ENCODE results near the gene TFPT. TPM values are rescaled to one million over a fixed set of nuclear protein-coding genes. Genes with fewer than 3 reads are reported as not detected.

TFPT gene
- total and polyA plus RNA-seq, 10 of the 15 experiments (the other 5 are each of a cell fraction or from before 2014, with no cell fraction given): 1.7 to 40.2 (median 25.6) TPM

DNA sequence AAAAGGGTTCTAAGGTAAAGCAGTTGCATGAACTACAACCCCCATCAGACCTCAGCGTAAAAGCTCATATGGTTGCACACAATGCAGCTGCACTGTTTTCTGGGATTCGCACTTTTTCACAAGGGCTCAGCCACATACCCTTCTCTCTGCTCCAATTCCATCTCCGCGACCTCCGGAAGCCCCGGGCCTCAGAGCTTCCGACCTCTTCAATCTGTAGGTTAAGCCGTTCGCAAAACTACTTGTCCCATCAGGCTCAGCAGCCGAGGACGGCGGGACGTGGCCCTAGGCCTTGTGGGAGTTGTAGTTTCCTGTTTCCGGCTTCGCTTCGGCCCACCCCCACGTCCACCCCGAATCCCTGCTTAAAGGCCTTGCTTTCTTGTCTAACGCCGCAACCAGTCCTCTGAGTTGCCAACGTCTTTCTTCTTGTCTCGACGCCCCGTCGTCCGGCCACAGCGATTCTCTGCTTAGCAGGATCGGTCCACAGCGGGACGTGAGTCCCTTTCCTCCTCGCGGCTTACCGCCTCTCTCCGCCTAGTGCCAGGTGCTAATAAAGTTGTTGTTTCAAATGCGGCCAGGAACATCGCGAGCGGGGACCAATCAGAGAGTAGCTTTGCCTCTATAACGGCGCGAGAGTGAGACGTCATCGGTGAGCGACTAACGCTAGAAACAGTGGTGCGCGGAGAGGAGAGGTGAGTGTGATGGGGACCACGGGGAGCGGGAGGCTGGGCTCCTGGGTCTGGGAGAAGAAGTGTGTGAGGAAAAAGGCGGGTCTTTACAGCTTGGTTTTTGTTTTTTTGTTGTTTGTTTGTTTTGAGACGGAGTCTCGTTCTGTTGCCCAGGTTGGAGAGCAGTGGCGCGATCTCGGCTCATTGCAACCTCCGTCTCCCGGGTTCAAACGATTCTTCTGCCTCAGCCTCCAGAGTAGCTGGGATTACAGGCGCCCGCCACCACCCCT, at the start of gene TFPT, which contains the start of gene PRPF31 (continued):
- TF ChIP-seq BHLHE40 (IDR thresholded peaks at IDR 0.05; ENCODE audit: borderline replicate concordance in 1 of 2, low read depth in 2 of 2, low read length in 1 of 2) (peak; percentile 46 to 65; a peak in 1 of 4 replicates), FOXM1 (IDR thresholded peaks at IDR 0.05; ENCODE audit: low read depth, low read length) (no peak), DPF2 (IDR thresholded peaks at IDR 0.05) (no peak), SPI1 (IDR thresholded peaks at IDR 0.05; ENCODE audit: borderline replicate concordance, insufficient read depth, low read depth, low read length) (no peak), STAT3 (IDR thresholded peaks at IDR 0.05; ENCODE audit: low read depth, low read length) (no peak), TCF3 (IDR thresholded peaks at IDR 0.05; ENCODE audit: borderline replicate concordance, insufficient read depth, low read depth, low read length) (no peak), SKIL (IDR thresholded peaks at IDR 0.05; ENCODE audit: low read depth, poor library complexity, severe bottlenecking) (peak; percentile 60), BACH1 (IDR thresholded peaks at IDR 0.05; ENCODE audit: borderline replicate concordance) (no peak), CREM (IDR thresholded peaks at IDR 0.05; ENCODE audit: low read depth) (peak; percentile 99), CHD2 (IDR thresholded peaks at IDR 0.05; ENCODE audit: borderline replicate concordance, low read depth, low read length) (peak; percentile 95), EED (IDR thresholded peaks at IDR 0.05; ENCODE audit: low read depth) (no peak), ZBTB4 (CRISPR knock-in tag; IDR thresholded peaks at IDR 0.05) (no peak), MTA2 (IDR thresholded peaks at IDR 0.05; ENCODE audit: low read depth) (peak; percentile 45), RCOR1 (conservative IDR thresholded peaks at IDR 0.05; ENCODE audit: low read depth, low read length) (no peak; the same call in 1 of the 2 replicates), SREBF2 (IDR thresholded peaks at IDR 0.05; ENCODE audit: low read length) (no peak), MEF2B (IDR thresholded peaks at IDR 0.05; ENCODE audit: partially characterized antibody, poor library complexity, severe bottlenecking) (peak; percentile 15)
- TF ChIP-seq, protein P1, sequence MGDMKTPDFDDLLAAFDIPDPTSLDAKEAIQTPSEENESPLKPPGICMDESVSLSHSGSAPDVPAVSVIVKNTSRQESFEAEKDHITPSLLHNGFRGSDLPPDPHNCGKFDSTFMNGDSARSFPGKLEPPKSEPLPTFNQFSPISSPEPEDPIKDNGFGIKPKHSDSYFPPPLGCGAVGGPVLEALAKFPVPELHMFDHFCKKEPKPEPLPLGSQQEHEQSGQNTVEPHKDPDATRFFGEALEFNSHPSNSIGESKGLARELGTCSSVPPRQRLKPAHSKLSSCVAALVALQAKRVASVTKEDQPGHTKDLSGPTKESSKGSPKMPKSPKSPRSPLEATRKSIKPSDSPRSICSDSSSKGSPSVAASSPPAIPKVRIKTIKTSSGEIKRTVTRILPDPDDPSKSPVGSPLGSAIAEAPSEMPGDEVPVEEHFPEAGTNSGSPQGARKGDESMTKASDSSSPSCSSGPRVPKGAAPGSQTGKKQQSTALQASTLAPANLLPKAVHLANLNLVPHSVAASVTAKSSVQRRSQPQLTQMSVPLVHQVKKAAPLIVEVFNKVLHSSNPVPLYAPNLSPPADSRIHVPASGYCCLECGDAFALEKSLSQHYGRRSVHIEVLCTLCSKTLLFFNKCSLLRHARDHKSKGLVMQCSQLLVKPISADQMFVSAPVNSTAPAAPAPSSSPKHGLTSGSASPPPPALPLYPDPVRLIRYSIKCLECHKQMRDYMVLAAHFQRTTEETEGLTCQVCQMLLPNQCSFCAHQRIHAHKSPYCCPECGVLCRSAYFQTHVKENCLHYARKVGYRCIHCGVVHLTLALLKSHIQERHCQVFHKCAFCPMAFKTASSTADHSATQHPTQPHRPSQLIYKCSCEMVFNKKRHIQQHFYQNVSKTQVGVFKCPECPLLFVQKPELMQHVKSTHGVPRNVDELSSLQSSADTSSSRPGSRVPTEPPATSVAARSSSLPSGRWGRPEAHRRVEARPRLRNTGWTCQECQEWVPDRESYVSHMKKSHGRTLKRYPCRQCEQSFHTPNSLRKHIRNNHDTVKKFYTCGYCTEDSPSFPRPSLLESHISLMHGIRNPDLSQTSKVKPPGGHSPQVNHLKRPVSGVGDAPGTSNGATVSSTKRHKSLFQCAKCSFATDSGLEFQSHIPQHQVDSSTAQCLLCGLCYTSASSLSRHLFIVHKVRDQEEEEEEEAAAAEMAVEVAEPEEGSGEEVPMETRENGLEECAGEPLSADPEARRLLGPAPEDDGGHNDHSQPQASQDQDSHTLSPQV (IDR thresholded peaks at IDR 0.05): no peak
- TF ChIP-seq, protein P2, sequence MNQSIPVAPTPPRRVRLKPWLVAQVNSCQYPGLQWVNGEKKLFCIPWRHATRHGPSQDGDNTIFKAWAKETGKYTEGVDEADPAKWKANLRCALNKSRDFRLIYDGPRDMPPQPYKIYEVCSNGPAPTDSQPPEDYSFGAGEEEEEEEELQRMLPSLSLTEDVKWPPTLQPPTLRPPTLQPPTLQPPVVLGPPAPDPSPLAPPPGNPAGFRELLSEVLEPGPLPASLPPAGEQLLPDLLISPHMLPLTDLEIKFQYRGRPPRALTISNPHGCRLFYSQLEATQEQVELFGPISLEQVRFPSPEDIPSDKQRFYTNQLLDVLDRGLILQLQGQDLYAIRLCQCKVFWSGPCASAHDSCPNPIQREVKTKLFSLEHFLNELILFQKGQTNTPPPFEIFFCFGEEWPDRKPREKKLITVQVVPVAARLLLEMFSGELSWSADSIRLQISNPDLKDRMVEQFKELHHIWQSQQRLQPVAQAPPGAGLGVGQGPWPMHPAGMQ (IDR thresholded peaks at IDR 0.05; ENCODE audit: borderline replicate concordance): no peak

Data from GM12878 (cell line).